Endothelial cell of umbilical vein (primary cell): Measurements from ENCODE around the gene RBM8A.

ENCODE experiments used
- EZH2 ChIP-seq: IDR thresholded peaks from 2 replicates; pipeline ENCODE4 v1.6.1; 2012; ENCODE audit warnings: borderline replicate concordance, low read depth, mild to moderate bottlenecking, moderate library complexity, low read length, inconsistent platforms; ENCODE audit not compliant: severe bottlenecking
- FOS ChIP-seq: IDR thresholded peaks from 2 replicates; pipeline ENCODE4 v1.6.1; 2011; ENCODE audit warnings: mild to moderate bottlenecking, low read length, moderate library complexity, borderline replicate concordance; ENCODE audit not compliant: insufficient read depth
- JUN ChIP-seq: IDR thresholded peaks from 2 replicates; pipeline ENCODE4 v1.6.1; 2011; ENCODE audit warnings: borderline replicate concordance, low read depth; ENCODE audit not compliant: insufficient read length, insufficient read depth
- MYC ChIP-seq: IDR thresholded peaks from one replicate; pipeline ENCODE4 v1.6.1; 2011; ENCODE audit warnings: mild to moderate bottlenecking, low read depth, low read length
- POLR2A ChIP-seq: IDR thresholded peaks from 2 replicates; pipeline ENCODE4 v1.6.1; 2012; ENCODE audit warnings: low read depth, mild to moderate bottlenecking, control low read depth, low read length
- POLR2AphosphoS5 ChIP-seq: IDR thresholded peaks from 2 replicates; pipeline ENCODE4 v1.6.1; 2012; ENCODE audit warnings: low read depth, mild to moderate bottlenecking, control low read depth, low read length, moderate library complexity; ENCODE audit not compliant: insufficient read depth
- TF ChIP-seq, protein P1 (sequence below), 2 donors: IDR thresholded peaks; 1 replicate in 1 of 2; 2 replicates in 1 of 2; pipeline ENCODE4 v1.5.1; 2011; ENCODE audit warnings: low read length in 2 of 2, mild to moderate bottlenecking in 2 of 2, moderate library complexity in 2 of 2, control low read depth in 1 of 2, inconsistent platforms in 1 of 2, low read depth in 1 of 2; ENCODE audit not compliant: insufficient read depth in 1 of 2; ENCODE audit errors: extremely low read depth in 1 of 2
- TF ChIP-seq, protein P2 (sequence below): IDR thresholded peaks from 2 replicates; pipeline ENCODE4 v1.6.1; 2011; ENCODE audit not compliant: insufficient read depth, insufficient read length

DNA sequence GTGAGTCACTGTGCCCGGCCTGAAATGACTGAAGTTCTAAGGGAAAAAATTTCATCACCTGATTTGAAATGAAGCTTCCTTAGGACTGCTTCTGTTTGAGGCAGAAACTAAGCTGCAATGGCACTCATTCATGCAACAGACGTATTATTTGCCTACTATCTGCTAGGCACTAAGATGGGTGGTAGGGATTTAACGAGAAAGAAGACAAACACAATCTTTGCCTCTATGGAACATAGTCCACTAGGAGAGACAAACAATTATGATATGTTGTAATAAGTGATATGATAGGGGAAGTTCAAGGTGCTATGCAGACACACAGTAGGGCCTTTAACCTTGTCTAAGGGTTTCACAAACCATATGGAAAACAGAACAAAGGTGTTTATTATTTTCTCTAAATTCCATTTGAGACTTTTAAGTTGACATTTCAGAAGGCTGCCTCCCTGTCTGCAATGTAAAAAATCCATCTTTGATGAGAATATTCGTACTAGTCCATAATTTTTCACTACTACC lies 19.2 kb upstream of the RBM8A start:
- TF ChIP-seq, protein P1, sequence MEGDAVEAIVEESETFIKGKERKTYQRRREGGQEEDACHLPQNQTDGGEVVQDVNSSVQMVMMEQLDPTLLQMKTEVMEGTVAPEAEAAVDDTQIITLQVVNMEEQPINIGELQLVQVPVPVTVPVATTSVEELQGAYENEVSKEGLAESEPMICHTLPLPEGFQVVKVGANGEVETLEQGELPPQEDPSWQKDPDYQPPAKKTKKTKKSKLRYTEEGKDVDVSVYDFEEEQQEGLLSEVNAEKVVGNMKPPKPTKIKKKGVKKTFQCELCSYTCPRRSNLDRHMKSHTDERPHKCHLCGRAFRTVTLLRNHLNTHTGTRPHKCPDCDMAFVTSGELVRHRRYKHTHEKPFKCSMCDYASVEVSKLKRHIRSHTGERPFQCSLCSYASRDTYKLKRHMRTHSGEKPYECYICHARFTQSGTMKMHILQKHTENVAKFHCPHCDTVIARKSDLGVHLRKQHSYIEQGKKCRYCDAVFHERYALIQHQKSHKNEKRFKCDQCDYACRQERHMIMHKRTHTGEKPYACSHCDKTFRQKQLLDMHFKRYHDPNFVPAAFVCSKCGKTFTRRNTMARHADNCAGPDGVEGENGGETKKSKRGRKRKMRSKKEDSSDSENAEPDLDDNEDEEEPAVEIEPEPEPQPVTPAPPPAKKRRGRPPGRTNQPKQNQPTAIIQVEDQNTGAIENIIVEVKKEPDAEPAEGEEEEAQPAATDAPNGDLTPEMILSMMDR (IDR thresholded peaks at IDR 0.05; ENCODE audit: extremely low read depth in 1 of 2, insufficient read depth in 1 of 2, low read depth in 1 of 2, low read length in 2 of 2) = no peak
- TF ChIP-seq MYC (no peak), POLR2A (no peak), EZH2 (no peak), POLR2AphosphoS5 (no peak), FOS (no peak), JUN (no peak)
- TF ChIP-seq, protein P2, sequence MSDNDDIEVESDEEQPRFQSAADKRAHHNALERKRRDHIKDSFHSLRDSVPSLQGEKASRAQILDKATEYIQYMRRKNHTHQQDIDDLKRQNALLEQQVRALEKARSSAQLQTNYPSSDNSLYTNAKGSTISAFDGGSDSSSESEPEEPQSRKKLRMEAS = no peak
